ENCODE data around the gene PRR36. TPM values are rescaled to one million over a fixed set of nuclear protein-coding genes. Genes with fewer than 3 reads are reported as not detected.

Gene PRR36
- total and polyA plus RNA-seq, 10 of the 15 experiments (the other 5 are each of a cell fraction or from before 2014, with no cell fraction given), result 0.04 TPM; not detected in 9

- intact Hi-C loops (cut with micrococcal nuclease; ENCODE audit: unreplicated experiment), result no loop called here
- POLR2A ChIA-PET, result no interaction called here
- in situ Hi-C loops (cut with MboI), result no loop called here
These were observed 15.9 kb downstream of the PRR36 start for GRCh38 chr19:7858109-7858770.

More at GRCh38 chr19:7858109-7858770, 15.9 kb downstream of the PRR36 start:
- no peak for ATAC-seq
- no peak for DNase-seq (ENCODE audit: low read depth, low spot score)
- BruUV-seq (replicated peaks), result no TSS peak
- H3K4me3 ChIP-seq, result no peak overlapping the region
- H3K27ac ChIP-seq (ENCODE audit: control insufficient read depth, insufficient read depth), result no peak overlapping the region
- 33% methylated on average over 17 of the region's 29 CpGs for WGBS (ENCODE audit: insufficient coverage, insufficient replicate concordance, low lambda C conversion rate, missing lambda C conversion rate)
- H4K20me1 ChIP-seq (ENCODE audit: control insufficient read depth, insufficient read depth), result no peaks in the 10 kb centered on the region
- ChIA-PET CTCF (interaction anchor here (1.6 kb wide), 1 partner anchor 11 kb away, joined by 5 read pairs; no protein-coding TSS in a partner anchor), RAD21 (ENCODE audit: unreplicated experiment) (no interaction called here), SMC1A (ENCODE audit: uncharacterized antibody, unreplicated experiment) (no interaction called here)
- H3K79me2 ChIP-seq (ENCODE audit: control insufficient read depth, insufficient read depth, low read length), result no peaks in the 10 kb centered on the region
- no peak overlapping the region for H3K9ac ChIP-seq (ENCODE audit: control insufficient read depth, insufficient read depth, low read length)
- no peak for FAIRE-seq
- H3K27me3 ChIP-seq (replicated peaks in 1 of 2; ENCODE audit: control insufficient read depth in 2 of 2, insufficient read depth in 2 of 2, low read length in 1 of 2), result peaks cover 0 to 8% of the 10 kb centered on the region in 2 experiments; a peak in 3 of 4 replicates
- H3K4me1 ChIP-seq (ENCODE audit: control insufficient read depth, insufficient read depth, low read length), result peaks cover 7% of the 10 kb centered on the region; the same call in 1 of the 2 replicates
- no peak overlapping the region for H3K4me2 ChIP-seq (ENCODE audit: control insufficient read depth, insufficient read depth)
- TF ChIP-seq, protein P1, sequence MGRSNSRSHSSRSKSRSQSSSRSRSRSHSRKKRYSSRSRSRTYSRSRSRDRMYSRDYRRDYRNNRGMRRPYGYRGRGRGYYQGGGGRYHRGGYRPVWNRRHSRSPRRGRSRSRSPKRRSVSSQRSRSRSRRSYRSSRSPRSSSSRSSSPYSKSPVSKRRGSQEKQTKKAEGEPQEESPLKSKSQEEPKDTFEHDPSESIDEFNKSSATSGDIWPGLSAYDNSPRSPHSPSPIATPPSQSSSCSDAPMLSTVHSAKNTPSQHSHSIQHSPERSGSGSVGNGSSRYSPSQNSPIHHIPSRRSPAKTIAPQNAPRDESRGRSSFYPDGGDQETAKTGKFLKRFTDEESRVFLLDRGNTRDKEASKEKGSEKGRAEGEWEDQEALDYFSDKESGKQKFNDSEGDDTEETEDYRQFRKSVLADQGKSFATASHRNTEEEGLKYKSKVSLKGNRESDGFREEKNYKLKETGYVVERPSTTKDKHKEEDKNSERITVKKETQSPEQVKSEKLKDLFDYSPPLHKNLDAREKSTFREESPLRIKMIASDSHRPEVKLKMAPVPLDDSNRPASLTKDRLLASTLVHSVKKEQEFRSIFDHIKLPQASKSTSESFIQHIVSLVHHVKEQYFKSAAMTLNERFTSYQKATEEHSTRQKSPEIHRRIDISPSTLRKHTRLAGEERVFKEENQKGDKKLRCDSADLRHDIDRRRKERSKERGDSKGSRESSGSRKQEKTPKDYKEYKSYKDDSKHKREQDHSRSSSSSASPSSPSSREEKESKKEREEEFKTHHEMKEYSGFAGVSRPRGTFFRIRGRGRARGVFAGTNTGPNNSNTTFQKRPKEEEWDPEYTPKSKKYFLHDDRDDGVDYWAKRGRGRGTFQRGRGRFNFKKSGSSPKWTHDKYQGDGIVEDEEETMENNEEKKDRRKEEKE (IDR thresholded peaks at IDR 0.05), result no peak
- no peak for TF ChIP-seq ETV6 (conservative IDR thresholded peaks at IDR 0.05 in 1 of 2, IDR thresholded peaks at IDR 0.05 in 1 of 2; ENCODE audit: borderline replicate concordance in 1 of 2, low read depth in 1 of 2)
- no peaks in the 10 kb centered on the region for H3K36me3 ChIP-seq (ENCODE audit: control insufficient read depth in 2 of 2, insufficient read depth in 2 of 2, low read length in 1 of 2)
- no peak overlapping the region for H2AFZ ChIP-seq (ENCODE audit: control insufficient read depth, low read depth, low read length)
- no peaks in the 10 kb centered on the region; the same call in 2 of the 3 replicates for H3K9me3 ChIP-seq (replicated peaks; ENCODE audit: control insufficient read depth, insufficient read depth, low read length)
